DOHH2 (cell line): Measurements from ENCODE around the gene FBLN2.

Source experiments
- H3F3A ChIP-seq: fragments of 200-600 bp; sonication (generic), shearing (Covaris generic); 2 replicates; pipeline ENCODE4 v1.6.0; 2016; ENCODE audit warnings: antibody characterized with exemption, mild to moderate bottlenecking; ENCODE audit not compliant: control insufficient read depth, insufficient read depth
- H3K27ac ChIP-seq: fragments of 200-600 bp; sonication (generic); 2 replicates; pipeline ENCODE4 v1.5.1; 2014; ENCODE audit warnings: low read depth, mild to moderate bottlenecking, low read length, moderate library complexity
- H3K27me3 ChIP-seq: fragments of 200-600 bp; sonication (generic); 2 replicates; pipeline ENCODE4 v1.6.1; 2014; ENCODE audit warnings: mild to moderate bottlenecking, low read length, mixed read lengths; ENCODE audit not compliant: control insufficient read depth
- H3K36me3 ChIP-seq: fragments of 200-600 bp; sonication (generic); 2 replicates; pipeline ENCODE4 v1.6.1; 2014; ENCODE audit warnings: mild to moderate bottlenecking, low read length, moderate library complexity, mixed read lengths; ENCODE audit not compliant: control insufficient read depth
- H3K4me1 ChIP-seq: fragments of 200-600 bp; sonication (generic); 2 replicates; pipeline ENCODE4 v1.6.1; 2014; ENCODE audit warnings: mild to moderate bottlenecking, low read length, mixed read lengths; ENCODE audit not compliant: control insufficient read depth
- H3K4me2 ChIP-seq: fragments of 200-600 bp; sonication (generic); 2 replicates; pipeline ENCODE4 v1.6.0; 2014; ENCODE audit warnings: mild to moderate bottlenecking, low read length, moderate library complexity
- H3K4me3 ChIP-seq: fragments of 200-600 bp; sonication (generic); 2 replicates; pipeline ENCODE4 v1.5.1; 2014; ENCODE audit warnings: mild to moderate bottlenecking, low read length, mixed read lengths
- H3K79me2 ChIP-seq: fragments of 200-600 bp; sonication (generic); 2 replicates; pipeline ENCODE4 v1.6.1; 2014; ENCODE audit warnings: mild to moderate bottlenecking, low read length, mixed read lengths; ENCODE audit not compliant: control insufficient read depth
- H3K9me2 ChIP-seq: fragments of 200-600 bp; sonication (generic); replicated peaks from 2 replicates; pipeline ENCODE4 v1.6.1; 2014; ENCODE audit warnings: mild to moderate bottlenecking, low read length, mixed read lengths; ENCODE audit not compliant: control insufficient read depth
- H3K9me3 ChIP-seq: fragments of 200-600 bp; sonication (generic); 2 replicates; pipeline ENCODE4 v1.6.1; 2014; ENCODE audit warnings: antibody characterized with exemption, low read length, mixed read lengths; ENCODE audit not compliant: control insufficient read depth, insufficient read depth
- H4K20me1 ChIP-seq: fragments of 200-600 bp; sonication (generic); 2 replicates; pipeline ENCODE4 v1.6.0; 2014; ENCODE audit warnings: low read depth, mild to moderate bottlenecking, antibody characterized with exemption, low read length, moderate library complexity; ENCODE audit not compliant: control insufficient read depth, insufficient read depth
- CTCF ChIP-seq: fragments of 200-600 bp; sonication (generic); IDR thresholded peaks from one replicate; pipeline ENCODE4 v1.5.1; 2014; ENCODE audit warnings: antibody characterized with exemption, mild to moderate bottlenecking, low read depth, low read length; ENCODE audit not compliant: poor library complexity, severe bottlenecking
- EZH2phosphoT487 ChIP-seq: fragments of 200-600 bp; sonication (generic); IDR thresholded peaks from 2 replicates; pipeline ENCODE4 v1.6.1; 2017; ENCODE audit warnings: borderline replicate concordance, mild to moderate bottlenecking, antibody characterized with exemption, low read length, moderate library complexity, mixed read lengths

The FBLN2 gene

DNA sequence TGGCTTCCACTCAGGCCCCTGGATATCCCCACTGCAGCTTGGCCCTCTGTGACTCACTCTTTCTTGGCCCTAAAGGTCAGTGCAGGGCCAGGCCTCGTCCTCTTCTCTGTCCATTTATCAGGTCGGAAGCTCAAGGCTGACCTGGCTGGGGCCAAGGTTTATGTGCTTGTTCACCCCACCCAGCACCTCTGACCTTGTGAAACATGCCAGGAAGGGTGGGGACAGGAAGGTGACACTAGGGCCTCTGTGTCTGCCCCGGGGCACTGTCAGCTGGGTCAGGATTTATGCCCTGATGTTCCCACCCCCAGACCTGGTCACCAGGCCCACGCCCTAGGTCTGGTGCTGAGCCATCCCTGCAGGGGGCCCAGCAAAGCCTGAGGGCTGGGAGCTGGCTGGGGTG is 103.8 kb downstream of the FBLN2 start:
- Histone ChIP-seq H3K4me1 (no peaks in the 10 kb centered on the region), H3K27me3 (peaks cover 4% of the 10 kb centered on the region), H3K79me2 (no peaks in the 10 kb centered on the region), H3K4me2 (no peak overlapping the region), H3F3A (no peaks in the 10 kb centered on the region), H3K9me3 (no peaks in the 10 kb centered on the region), H4K20me1 (peaks cover 3% of the 10 kb centered on the region; the same call in 1 of the 2 replicates), H3K9me2 (no peaks in the 10 kb centered on the region), H3K36me3 (no peaks in the 10 kb centered on the region), H3K4me3 (no peak overlapping the region), H3K27ac (no peak overlapping the region)
- no peak for TF ChIP-seq CTCF
- TF ChIP-seq EZH2phosphoT487: no peak

DNA sequence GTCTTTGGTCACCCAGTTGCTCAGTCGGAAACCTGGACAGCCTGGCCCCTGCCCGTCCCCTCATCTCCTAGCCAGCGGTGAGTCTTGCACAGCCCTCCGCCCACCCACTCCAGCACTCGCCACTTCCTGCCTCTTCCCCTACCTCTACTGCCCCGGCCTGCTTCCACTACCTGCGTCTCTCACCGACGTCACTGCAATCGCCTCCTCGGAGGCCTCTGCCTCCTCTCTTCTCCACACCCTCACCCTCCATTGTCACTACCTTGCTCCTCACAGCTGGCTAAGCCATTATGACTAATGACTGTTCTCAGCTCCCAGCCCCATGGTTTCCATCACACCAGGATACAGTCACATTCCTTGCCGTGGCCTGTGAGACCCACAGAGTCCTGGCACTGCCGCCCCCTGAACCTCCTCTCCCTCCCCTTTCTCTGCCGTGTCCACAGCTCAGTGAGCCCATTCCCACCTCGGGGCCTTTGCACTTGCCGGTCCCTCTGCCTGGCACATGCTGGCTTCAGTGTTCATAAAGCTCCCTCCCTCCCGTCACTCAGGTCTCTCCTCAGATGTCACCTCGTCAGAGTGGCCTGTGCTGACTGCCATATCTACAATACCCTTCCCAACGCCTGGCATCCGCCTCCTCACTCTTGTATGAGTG is 104.8 kb downstream of the FBLN2 start:
- Histone ChIP-seq H4K20me1 (peaks cover 3% of the 10 kb centered on the region; the same call in 1 of the 2 replicates), H3K36me3 (no peaks in the 10 kb centered on the region), H3K9me3 (no peaks in the 10 kb centered on the region), H3K27me3 (no peaks in the 10 kb centered on the region), H3K27ac (no peak overlapping the region), H3K79me2 (no peaks in the 10 kb centered on the region), H3K4me3 (no peak overlapping the region), H3K4me1 (no peaks in the 10 kb centered on the region), H3K9me2 (no peaks in the 10 kb centered on the region), H3K4me2 (no peak overlapping the region), H3F3A (no peaks in the 10 kb centered on the region)
- TF ChIP-seq EZH2phosphoT487: no peak
- no peak for TF ChIP-seq CTCF

DNA sequence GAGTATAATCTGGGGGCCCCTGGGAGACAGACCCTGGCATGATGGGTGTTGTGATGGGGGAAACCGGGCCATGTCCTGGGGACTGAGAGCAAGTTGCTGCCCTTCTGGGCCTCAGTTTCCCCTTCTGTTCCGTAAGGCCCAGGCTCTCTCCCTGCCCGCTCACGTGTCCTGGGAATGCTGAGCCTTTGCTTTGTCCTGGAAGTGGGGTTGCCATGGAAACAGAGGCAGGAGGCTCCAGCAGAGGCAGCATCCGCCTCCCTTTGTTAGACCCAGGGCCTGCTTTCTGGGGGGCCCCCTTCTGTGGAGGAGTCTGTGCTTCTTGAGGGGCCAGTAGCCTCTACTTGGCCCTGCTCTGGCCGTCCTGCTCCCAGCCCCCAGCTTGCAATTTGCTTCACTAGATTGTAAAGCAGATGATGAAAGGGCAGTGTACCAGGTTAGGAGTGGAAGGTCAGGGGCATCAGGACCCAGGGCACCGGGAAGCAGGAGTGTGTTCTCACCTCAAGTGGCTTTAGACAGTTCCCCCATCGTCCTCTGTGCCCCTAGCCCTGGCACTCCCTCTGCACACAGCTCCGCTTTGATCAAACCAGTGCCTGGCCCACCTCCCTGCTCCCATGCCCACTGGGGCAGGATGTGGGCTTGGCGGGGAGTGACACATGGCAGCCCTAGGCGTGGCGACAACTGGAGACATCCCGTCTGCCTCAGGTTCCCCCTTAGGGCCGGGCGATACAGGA is 105.6 kb downstream of the FBLN2 start:
- Histone ChIP-seq H3K4me1 (no peaks in the 10 kb centered on the region), H4K20me1 (no peaks in the 10 kb centered on the region), H3F3A (no peaks in the 10 kb centered on the region), H3K4me3 (no peak overlapping the region), H3K4me2 (no peak overlapping the region), H3K79me2 (no peaks in the 10 kb centered on the region), H3K27me3 (no peaks in the 10 kb centered on the region), H3K36me3 (no peaks in the 10 kb centered on the region), H3K9me3 (no peaks in the 10 kb centered on the region), H3K27ac (no peak overlapping the region), H3K9me2 (no peaks in the 10 kb centered on the region)
- TF ChIP-seq CTCF (no peak), EZH2phosphoT487 (no peak)
